Brain microvascular endothelial cell (primary cell): ENCODE measurements around the gene GRID1.

Source experiments
- DNase-seq: peaks from one replicate; pipeline ENCODE4 v3.0.0-alpha.2; 2020
- H3K27ac ChIP-seq: fragments of 250-450 bp; sonication (Bioruptor Pico); 2 replicates; pipeline ENCODE4 v1.5.1; 2020; ENCODE audit warnings: mild to moderate bottlenecking, moderate library complexity
- H3K27me3 ChIP-seq: fragments of 250-450 bp; sonication (Bioruptor Pico); replicated peaks from 2 replicates; pipeline ENCODE4 v1.5.1; 2020; ENCODE audit warnings: mild to moderate bottlenecking
- H3K36me3 ChIP-seq: fragments of 250-450 bp; sonication (Bioruptor Pico); replicated peaks from 2 replicates; pipeline ENCODE4 v1.5.1; 2020; ENCODE audit warnings: mild to moderate bottlenecking
- H3K4me3 ChIP-seq: 2 replicates; pipeline ENCODE4 v1.5.1; 2011; ENCODE audit warnings: low read depth, mild to moderate bottlenecking, control low read depth, low read length, moderate library complexity
- in situ Hi-C: cut with HindIII; loops from 2 replicates; pipeline ENCODE4 v1.10.0; 2017; ENCODE audit warnings: low sequenced_read_pairs, low pct_ligation_motif_present
- TF ChIP-seq, protein P1 (sequence below): IDR thresholded peaks from 2 replicates; pipeline ENCODE4 v1.5.1; 2011; ENCODE audit warnings: low read depth, mild to moderate bottlenecking, moderate library complexity, low read length, control low read depth, inconsistent platforms; ENCODE audit errors: missing control alignments

GRID1 gene

DNA sequence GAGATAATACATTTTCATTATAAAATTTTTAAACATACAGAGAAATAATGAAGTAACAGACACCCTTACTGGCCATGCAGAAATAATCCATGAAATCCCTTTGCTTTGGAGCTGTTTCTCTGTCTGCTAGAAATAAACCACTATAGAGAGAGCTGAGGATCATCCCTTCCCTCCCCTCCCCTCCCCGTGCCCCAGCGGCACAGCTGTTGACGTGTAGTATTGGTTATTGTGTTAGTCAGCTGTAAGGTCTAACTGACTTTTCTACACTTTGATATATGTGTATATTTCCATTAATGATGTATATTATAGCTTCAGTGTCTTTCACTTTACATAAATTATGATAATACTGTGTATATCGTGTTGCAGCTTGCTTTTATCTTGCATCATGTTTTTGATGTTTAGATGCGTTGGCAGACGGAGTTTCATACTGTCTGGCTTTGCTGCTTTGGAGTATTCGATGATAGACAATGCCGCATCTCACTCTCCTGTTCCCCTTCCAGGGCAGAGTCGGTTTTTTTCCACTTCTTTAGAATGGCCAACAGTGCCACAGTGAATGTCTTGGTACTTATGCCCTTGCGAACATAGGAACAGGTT is 27.4 kb upstream of the GRID1 start:
- in situ Hi-C loops: no loop called here
- DNase-seq: no peak
- TF ChIP-seq, protein P1, sequence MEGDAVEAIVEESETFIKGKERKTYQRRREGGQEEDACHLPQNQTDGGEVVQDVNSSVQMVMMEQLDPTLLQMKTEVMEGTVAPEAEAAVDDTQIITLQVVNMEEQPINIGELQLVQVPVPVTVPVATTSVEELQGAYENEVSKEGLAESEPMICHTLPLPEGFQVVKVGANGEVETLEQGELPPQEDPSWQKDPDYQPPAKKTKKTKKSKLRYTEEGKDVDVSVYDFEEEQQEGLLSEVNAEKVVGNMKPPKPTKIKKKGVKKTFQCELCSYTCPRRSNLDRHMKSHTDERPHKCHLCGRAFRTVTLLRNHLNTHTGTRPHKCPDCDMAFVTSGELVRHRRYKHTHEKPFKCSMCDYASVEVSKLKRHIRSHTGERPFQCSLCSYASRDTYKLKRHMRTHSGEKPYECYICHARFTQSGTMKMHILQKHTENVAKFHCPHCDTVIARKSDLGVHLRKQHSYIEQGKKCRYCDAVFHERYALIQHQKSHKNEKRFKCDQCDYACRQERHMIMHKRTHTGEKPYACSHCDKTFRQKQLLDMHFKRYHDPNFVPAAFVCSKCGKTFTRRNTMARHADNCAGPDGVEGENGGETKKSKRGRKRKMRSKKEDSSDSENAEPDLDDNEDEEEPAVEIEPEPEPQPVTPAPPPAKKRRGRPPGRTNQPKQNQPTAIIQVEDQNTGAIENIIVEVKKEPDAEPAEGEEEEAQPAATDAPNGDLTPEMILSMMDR: no peak
- H3K27me3 ChIP-seq: peaks cover 5% of the 10 kb centered on the region
- no peak overlapping the region for H3K27ac ChIP-seq
- H3K4me3 ChIP-seq: no peak overlapping the region
- no peaks in the 10 kb centered on the region for H3K36me3 ChIP-seq

DNA sequence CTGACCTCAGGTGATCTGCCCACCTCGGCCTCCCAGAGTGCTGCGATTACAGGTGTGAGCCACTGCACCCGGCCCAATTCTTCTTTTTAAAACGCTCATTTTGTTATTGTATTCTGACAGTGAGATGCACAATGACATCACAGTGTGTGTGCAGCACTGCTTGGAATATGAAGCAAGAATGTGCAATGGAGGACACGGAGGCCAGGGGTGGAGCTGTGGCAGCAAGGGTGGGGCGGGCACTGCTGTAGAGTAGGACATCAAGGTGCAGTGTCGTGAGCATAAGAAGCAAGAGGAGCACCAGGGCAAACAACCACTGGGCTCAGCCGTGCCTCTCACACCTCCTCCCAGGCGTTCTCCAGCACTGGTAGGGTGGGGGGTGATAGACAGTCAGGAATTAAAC is 26.8 kb upstream of the GRID1 start:
- in situ Hi-C loops: no loop called here
- Histone ChIP-seq H3K36me3 (no peaks in the 10 kb centered on the region), H3K27me3 (peaks cover 5% of the 10 kb centered on the region), H3K4me3 (no peak overlapping the region), H3K27ac (no peak overlapping the region)
- DNase-seq: no peak
- TF ChIP-seq, protein P1: no peak

DNA sequence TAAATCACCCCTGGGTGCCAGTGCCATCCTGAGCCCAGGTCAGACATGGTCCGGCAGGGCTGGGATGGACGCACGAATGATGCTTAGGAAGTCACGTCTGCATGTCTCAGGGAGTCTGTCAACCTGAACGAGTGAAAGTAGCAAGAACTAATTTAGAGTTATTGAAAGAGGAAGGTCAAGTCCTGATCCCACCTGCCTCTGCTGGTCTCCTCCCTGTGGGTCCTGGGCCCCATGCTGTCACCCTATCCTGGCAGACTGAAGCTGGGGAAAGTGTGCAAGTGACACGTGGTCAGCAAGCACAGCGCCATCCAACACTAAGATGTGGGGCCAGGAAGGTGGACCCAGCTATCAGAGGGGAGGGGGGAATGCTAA is 26.1 kb upstream of the GRID1 start:
- H3K27ac ChIP-seq: no peak overlapping the region
- peaks cover 5% of the 10 kb centered on the region for H3K27me3 ChIP-seq
- TF ChIP-seq, protein P1: no peak
- no peak for DNase-seq
- H3K4me3 ChIP-seq: no peak overlapping the region
- no peaks in the 10 kb centered on the region for H3K36me3 ChIP-seq
- in situ Hi-C loops: no loop called here

DNA sequence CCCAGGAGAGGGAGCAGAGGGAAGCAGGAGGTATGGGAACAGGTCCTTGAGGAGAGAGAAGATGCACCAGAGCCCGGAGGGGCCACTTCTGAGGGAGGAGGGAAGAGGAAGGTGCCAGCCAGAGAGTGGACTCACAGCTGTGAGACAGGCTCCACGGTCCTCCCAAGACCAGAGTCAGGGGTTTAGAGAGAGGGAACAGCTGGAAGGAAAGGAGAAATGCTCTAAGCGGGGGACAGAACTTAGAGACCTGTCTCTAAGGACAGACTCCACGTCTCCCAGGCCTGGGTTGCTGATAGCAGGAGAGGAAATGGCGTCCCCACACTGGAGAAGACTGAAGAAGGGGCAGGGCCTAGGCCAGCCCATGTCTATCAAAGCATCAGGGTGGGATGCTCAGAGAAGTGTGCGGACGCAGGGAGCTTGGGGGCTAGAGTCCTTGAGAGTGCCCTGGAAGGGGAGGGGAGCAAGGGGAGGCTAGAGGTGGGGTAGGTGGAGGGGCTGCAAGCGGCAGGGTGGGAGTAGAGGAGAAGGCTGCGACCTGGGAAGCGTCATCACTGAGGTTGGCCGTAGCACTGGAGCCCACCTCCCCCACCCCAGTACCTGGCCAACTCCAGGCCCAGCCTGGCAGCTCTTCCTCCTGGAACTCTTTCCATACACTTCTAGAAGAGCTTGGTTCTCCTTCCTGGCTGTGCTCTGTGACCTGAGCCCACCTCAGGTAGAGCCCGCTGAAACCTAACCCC is 25.6 kb upstream of the GRID1 start:
- H3K27ac ChIP-seq: no peak overlapping the region
- peaks cover 5% of the 10 kb centered on the region for H3K27me3 ChIP-seq
- H3K36me3 ChIP-seq: no peaks in the 10 kb centered on the region
- in situ Hi-C loops: no loop called here
- DNase-seq: no peak
- no peak overlapping the region for H3K4me3 ChIP-seq
- TF ChIP-seq, protein P1: no peak

DNA sequence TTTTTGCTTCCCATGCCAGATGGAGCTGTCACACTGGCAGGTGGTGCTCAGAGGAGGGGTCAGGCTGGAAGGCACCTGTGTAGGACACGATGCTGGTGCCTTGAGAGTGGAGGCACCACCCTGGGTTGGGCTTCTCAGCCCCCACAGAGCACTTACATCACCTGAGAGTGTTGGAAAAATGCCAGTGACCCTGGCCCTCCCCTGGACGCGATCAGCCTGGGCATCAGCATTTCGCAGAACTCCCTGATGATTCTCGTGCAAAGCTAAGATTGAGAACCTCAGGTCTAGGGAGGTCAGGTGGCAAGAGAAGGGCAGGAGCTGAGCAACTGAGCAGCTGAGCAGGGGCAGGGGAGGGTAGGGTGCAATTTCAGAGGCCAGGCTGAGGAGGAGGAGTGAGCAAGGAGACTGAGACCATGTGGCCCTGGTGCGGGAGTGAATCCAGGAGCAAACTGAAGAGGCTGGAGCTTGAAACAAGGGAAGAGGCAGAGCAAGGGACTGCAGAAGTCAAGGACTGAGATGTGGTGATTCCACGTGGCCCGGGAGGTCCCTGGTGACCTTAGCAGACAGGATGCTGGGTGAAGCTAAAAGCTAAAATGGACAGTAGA is 24.7 kb upstream of the GRID1 start:
- Histone ChIP-seq H3K27ac (no peak overlapping the region), H3K36me3 (no peaks in the 10 kb centered on the region), H3K4me3 (no peak overlapping the region), H3K27me3 (peaks cover 5% of the 10 kb centered on the region)
- in situ Hi-C loops: no loop called here
- TF ChIP-seq, protein P1: no peak
- no peak for DNase-seq
